H1 (cell line): ENCODE measurements around the gene P4HA1. TPM values are rescaled to one million over a fixed set of nuclear protein-coding genes. Genes with fewer than 3 reads are reported as not detected.

ENCODE experiments used
- CTCF ChIA-PET: fragments of 300-600 bp; sonication (Branson Sonifier 250); formaldehyde crosslinking; loops from one replicate; lab custom pipeline; 2021; ENCODE audit not compliant: partially characterized antibody; lab: Charles Lee
- POLR2A ChIA-PET: fragments of 300-600 bp; sonication (Branson Sonifier 250); formaldehyde crosslinking; loops from one replicate; lab custom pipeline; 2021; ENCODE audit warnings: inconsistent platforms; ENCODE audit not compliant: partially characterized antibody; lab: Charles Lee
- DNase-seq, 2 experiments: peaks; one replicate each; pipeline versions ENCODE4 v3.0.0 to v3.0.0-alpha.2; 2010 to 2022; ENCODE audit warnings: low spot score in 2 of 2, low read depth in 1 of 2, mixed read lengths in 1 of 2
- FAIRE-seq: peaks from 2 replicates; lab custom pipeline; 2011; peaks lifted over from hg19 to GRCh38; lab: Jason Lieb, UNC
- H2AFZ ChIP-seq: 2 replicates; pipeline ENCODE4 v1.8.1; 2012; ENCODE audit warnings: low read length, inconsistent platforms
- H2AK5ac ChIP-seq: 2 replicates; pipeline ENCODE4 v1.6.1; 2013; ENCODE audit warnings: low read depth, low read length
- H2BK120ac ChIP-seq: replicated peaks from 2 replicates; pipeline ENCODE3; 2013; ENCODE audit warnings: low read depth, low read length, inconsistent platforms
- H2BK12ac ChIP-seq: 2 replicates; pipeline ENCODE4 v1.6.1; 2013; ENCODE audit warnings: low read depth, low read length
- H2BK15ac ChIP-seq: 2 replicates; pipeline ENCODE4 v1.6.1; 2013; ENCODE audit warnings: low read length
- H2BK20ac ChIP-seq: 2 replicates; pipeline ENCODE4 v1.6.1; 2013; ENCODE audit warnings: low read length
- H2BK5ac ChIP-seq: 2 replicates; pipeline ENCODE4 v1.6.1; 2013; ENCODE audit warnings: low read depth, low read length
- H3K14ac ChIP-seq: 2 replicates; pipeline ENCODE4 v1.6.1; 2013; ENCODE audit warnings: inconsistent platforms; ENCODE audit not compliant: insufficient read length
- H3K18ac ChIP-seq: 2 replicates; pipeline ENCODE4 v1.6.1; 2013; ENCODE audit warnings: low read length; ENCODE audit errors: extremely low read depth
- H3K23ac ChIP-seq: 2 replicates; pipeline ENCODE4 v1.6.1; 2013; ENCODE audit warnings: inconsistent platforms; ENCODE audit not compliant: insufficient read length
- H3K23me2 ChIP-seq: 2 replicates; pipeline ENCODE4 v1.6.1; 2013; ENCODE audit warnings: low read depth, low read length
- H3K27ac ChIP-seq: 2 replicates; pipeline ENCODE4 v1.6.1; 2011; ENCODE audit warnings: low read depth, low read length, inconsistent platforms
- H3K27me3 ChIP-seq, 4 experiments: replicated peaks in 1 of 4; 1 replicate in 1 of 4; 2 replicates in 3 of 4; pipeline versions ENCODE4 v1.6.1 to v1.8.1; 2011 to 2013; ENCODE audit warnings: low read length in 3 of 4, mild to moderate bottlenecking in 3 of 4, inconsistent platforms in 2 of 4, mixed read lengths in 2 of 4, moderate library complexity in 1 of 4; ENCODE audit not compliant: control insufficient read depth in 3 of 4, insufficient read depth in 3 of 4; ENCODE audit errors: extremely low read depth in 1 of 4
- H3K36me3 ChIP-seq, 4 experiments: 2 replicates each; pipeline versions ENCODE4 v1.6.1 to v1.8.1; 2011 to 2013; ENCODE audit warnings: mild to moderate bottlenecking in 4 of 4, low read length in 3 of 4, moderate library complexity in 2 of 4, control low read depth in 1 of 4, inconsistent platforms in 1 of 4; ENCODE audit not compliant: insufficient read depth in 4 of 4, control insufficient read depth in 2 of 4
- H3K4ac ChIP-seq: replicated peaks from 2 replicates; pipeline ENCODE3; 2013; ENCODE audit warnings: low read length, low read depth, mixed read lengths, inconsistent platforms; ENCODE audit not compliant: insufficient read length
- H3K4me1 ChIP-seq, 4 experiments: replicated peaks in 1 of 4; 1 replicate in 1 of 4; 2 replicates in 3 of 4; pipeline versions ENCODE4 v1.6.1 to v1.8.1; 2011 to 2013; ENCODE audit warnings: low read length in 3 of 4, inconsistent platforms in 2 of 4, mixed read lengths in 1 of 4; ENCODE audit not compliant: insufficient read depth in 4 of 4, control insufficient read depth in 3 of 4
- H3K4me2 ChIP-seq, 2 experiments: 2 replicates each; pipeline versions ENCODE4 v1.6.1 to v1.8.1; 2011 to 2013; ENCODE audit warnings: low read depth in 2 of 2, low read length in 2 of 2, control low read depth in 1 of 2, inconsistent platforms in 1 of 2, mild to moderate bottlenecking in 1 of 2; ENCODE audit not compliant: insufficient read depth in 1 of 2
- H3K4me3 ChIP-seq, 4 experiments: fragments of 200-600, 300-600 bp in 1 of 4; sonication (generic), shearing (Covaris generic), sonication (Bioruptor Twin) in 1 of 4; 2 replicates each; pipeline versions ENCODE4 v1.5.1 to v1.8.1; 2011 to 2016; ENCODE audit warnings: low read length in 4 of 4, low read depth in 3 of 4, control low read depth in 2 of 4, inconsistent platforms in 2 of 4, mild to moderate bottlenecking in 2 of 4, mixed read lengths in 1 of 4, moderate library complexity in 1 of 4; ENCODE audit not compliant: insufficient read depth in 2 of 4; ENCODE audit errors: extremely low read depth in 1 of 4
- H3K56ac ChIP-seq: replicated peaks from 2 replicates; pipeline ENCODE3; 2013; ENCODE audit warnings: low read depth, mild to moderate bottlenecking, mixed read lengths, low read length, inconsistent platforms; ENCODE audit not compliant: insufficient read length
- H3K79me1 ChIP-seq: 2 replicates; pipeline ENCODE4 v1.6.1; 2013; ENCODE audit warnings: low read depth, low read length, control low read depth
- H3K79me2 ChIP-seq, 2 experiments: 2 replicates each; pipeline versions ENCODE4 v1.6.1 to v1.8.1; 2012 to 2013; ENCODE audit warnings: low read length in 2 of 2, mild to moderate bottlenecking in 2 of 2, inconsistent platforms in 1 of 2; ENCODE audit not compliant: insufficient read depth in 2 of 2, control insufficient read depth in 1 of 2
- H3K9ac ChIP-seq, 4 experiments: replicated peaks in 1 of 4; 1 replicate in 1 of 4; 2 replicates in 3 of 4; pipeline versions ENCODE4 v1.6.1 to v1.8.1; 2011 to 2013; ENCODE audit warnings: low read depth in 3 of 4, low read length in 3 of 4, control low read depth in 2 of 4, mild to moderate bottlenecking in 2 of 4, moderate library complexity in 2 of 4, inconsistent platforms in 1 of 4; ENCODE audit errors: extremely low read depth in 1 of 4
- H3K9me3 ChIP-seq, 2 experiments: 2 replicates each; pipeline versions ENCODE4 v1.6.1 to v1.8.1; 2012 to 2013; ENCODE audit warnings: mild to moderate bottlenecking in 2 of 2, moderate library complexity in 2 of 2, control low read depth in 1 of 2, inconsistent platforms in 1 of 2, low read depth in 1 of 2, low read length in 1 of 2, mixed read lengths in 1 of 2; ENCODE audit not compliant: insufficient read depth in 2 of 2
- H4K20me1 ChIP-seq, 2 experiments: replicated peaks in 1 of 2; 2 replicates each; pipeline versions ENCODE3 to v1.8.1; 2011 to 2013; ENCODE audit warnings: inconsistent platforms in 2 of 2, low read length in 2 of 2, mild to moderate bottlenecking in 1 of 2; ENCODE audit not compliant: insufficient read depth in 2 of 2, control insufficient read depth in 1 of 2
- H4K5ac ChIP-seq: 2 replicates; pipeline ENCODE4 v1.6.1; 2013; ENCODE audit warnings: low read length, low read depth, mixed read lengths, inconsistent platforms; ENCODE audit not compliant: insufficient read length
- H4K8ac ChIP-seq: 2 replicates; pipeline ENCODE4 v1.8.0; 2013; ENCODE audit warnings: mild to moderate bottlenecking, moderate library complexity, low read length, inconsistent platforms; ENCODE audit not compliant: insufficient read depth; ENCODE audit errors: extremely low read depth
- H4K91ac ChIP-seq: replicated peaks from 2 replicates; pipeline ENCODE3; 2013; ENCODE audit warnings: low read length, mixed read lengths, inconsistent platforms; ENCODE audit not compliant: insufficient read length
- ASH2L ChIP-seq: fragments of 200-600, 300-600 bp; sonication (generic); IDR thresholded peaks from one replicate; pipeline ENCODE4 v1.7.1; 2017; ENCODE audit warnings: low read length
- CBX8 ChIP-seq: fragments of 300-800, 300-1000 bp; sonication (generic); IDR thresholded peaks from 2 replicates; pipeline ENCODE4 v1.7.1; 2016; ENCODE audit warnings: low read depth, low read length, borderline replicate concordance
- WGBS, 2 experiments: shearing (Covaris generic) in 1 of 2; methylation state at CpG; one replicate each; pipeline versions ENCODE4 v1.1.6 to v1.1.7; 2013 to 2015; ENCODE audit warnings: low lambda C conversion rate in 2 of 2, mixed read lengths in 2 of 2, inconsistent platforms in 1 of 2, low coverage in 1 of 2, missing lambda C conversion rate in 1 of 2; ENCODE audit not compliant: insufficient replicate concordance in 2 of 2, insufficient coverage in 1 of 2, insufficient read length in 1 of 2; ENCODE audit errors: extremely low coverage in 1 of 2, missing lambda C conversion rate in 1 of 2; 5-methylcytosine and 5-hydroxymethylcytosine counted together
- polyA plus RNA-seq, 7 experiments: library from polyadenylated mRNA; depleted of rRNA in 3 of 7; stranded (reverse) in 5 of 7; unstranded in 2 of 7; fragments of >200 nt in 5 of 7; fragments of 200-250 nt in 2 of 7; gene quantifications; 1 replicate in 5 of 7; 2 replicates in 1 of 7; 4 replicates in 1 of 7; pipeline versions ENCODE4 v1.2.1 to v1.2.3, GENCODE V29; 2011 to 2013; ENCODE audit warnings: missing spikeins in 2 of 7, mixed read lengths in 2 of 7
- total RNA-seq: library from RNA; stranded (reverse); fragmentation: NEBNext Ultra II Directional; extraction: Animal tissue kit (Norgen Biotek cat#: 25700); gene quantifications from 2 replicates; pipeline ENCODE4 v1.2.1, GENCODE V29; 2021
- TF ChIP-seq, protein P1 (sequence below), 3 experiments: IDR thresholded peaks; 1 replicate in 2 of 3; 2 replicates in 1 of 3; pipeline versions ENCODE4 v1.5.1 to v1.6.1; 2011; ENCODE audit warnings: low read length in 3 of 3, mild to moderate bottlenecking in 3 of 3, inconsistent platforms in 2 of 3, low read depth in 1 of 3, moderate library complexity in 1 of 3; ENCODE audit not compliant: insufficient read depth in 1 of 3; ENCODE audit errors: control extremely low read depth in 1 of 3

Gene P4HA1
- total and polyA plus RNA-seq, 2 of the 8 experiments (the other 6 are each of a cell fraction or from before 2014, with no cell fraction given): 12.0 to 25.7 TPM

DNA sequence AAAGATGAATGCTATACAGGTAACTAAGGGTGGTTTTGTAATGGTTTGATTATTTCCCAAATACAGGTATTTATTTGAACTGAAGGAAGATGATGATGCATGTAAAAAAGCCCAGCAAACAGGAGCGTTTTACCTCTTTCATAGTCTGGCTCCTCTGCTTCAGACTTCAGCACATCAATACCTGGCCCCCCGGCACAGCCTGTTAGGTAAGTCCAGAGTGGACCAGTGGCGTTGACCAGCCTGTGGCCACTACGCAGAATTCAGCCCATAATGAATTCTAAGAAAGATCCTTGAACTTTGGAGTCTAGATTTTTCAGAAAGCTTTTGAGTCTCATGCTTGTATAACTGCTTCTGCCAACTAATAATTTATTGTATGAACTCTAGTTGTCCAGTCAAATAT is 23.3 kb upstream of the P4HA1 start:
- Histone ChIP-seq H3K79me2 (no peaks in the 10 kb centered on the region), H2AK5ac (no peak overlapping the region), H2BK120ac (no peak overlapping the region), H3K14ac (no peak overlapping the region), H3K23me2 (no peaks in the 10 kb centered on the region), H2BK15ac (no peak overlapping the region), H2BK20ac (no peak overlapping the region), H3K56ac (no peak overlapping the region), H2AFZ (no peak overlapping the region), H3K79me1 (no peaks in the 10 kb centered on the region), H3K18ac (no peak overlapping the region), H2BK12ac (no peak overlapping the region), H4K8ac (no peak overlapping the region), H3K4me3 (no peak overlapping the region), H3K23ac (no peak overlapping the region), H4K20me1 (no peaks in the 10 kb centered on the region), H3K9me3 (no peaks in the 10 kb centered on the region), H3K36me3 (0 out of 8 replicates have a peak, but pooled peaks cover 0 to 2% (median 0%) of the 10 kb centered on the region in 4 experiments), H3K4me1 (0 out of 7 replicates have a peak, but pooled peaks cover 0 to 3% (median under 1%) of the 10 kb centered on the region in 4 experiments), H3K27ac (no peak overlapping the region), H3K9ac (no peak overlapping the region), H2BK5ac (no peak overlapping the region), H4K91ac (no peak overlapping the region), H4K5ac (no peak overlapping the region), H3K27me3 (no peaks in the 10 kb centered on the region), H3K4me2 (no peak overlapping the region), H3K4ac (no peak overlapping the region)
- TF ChIP-seq, protein P1, sequence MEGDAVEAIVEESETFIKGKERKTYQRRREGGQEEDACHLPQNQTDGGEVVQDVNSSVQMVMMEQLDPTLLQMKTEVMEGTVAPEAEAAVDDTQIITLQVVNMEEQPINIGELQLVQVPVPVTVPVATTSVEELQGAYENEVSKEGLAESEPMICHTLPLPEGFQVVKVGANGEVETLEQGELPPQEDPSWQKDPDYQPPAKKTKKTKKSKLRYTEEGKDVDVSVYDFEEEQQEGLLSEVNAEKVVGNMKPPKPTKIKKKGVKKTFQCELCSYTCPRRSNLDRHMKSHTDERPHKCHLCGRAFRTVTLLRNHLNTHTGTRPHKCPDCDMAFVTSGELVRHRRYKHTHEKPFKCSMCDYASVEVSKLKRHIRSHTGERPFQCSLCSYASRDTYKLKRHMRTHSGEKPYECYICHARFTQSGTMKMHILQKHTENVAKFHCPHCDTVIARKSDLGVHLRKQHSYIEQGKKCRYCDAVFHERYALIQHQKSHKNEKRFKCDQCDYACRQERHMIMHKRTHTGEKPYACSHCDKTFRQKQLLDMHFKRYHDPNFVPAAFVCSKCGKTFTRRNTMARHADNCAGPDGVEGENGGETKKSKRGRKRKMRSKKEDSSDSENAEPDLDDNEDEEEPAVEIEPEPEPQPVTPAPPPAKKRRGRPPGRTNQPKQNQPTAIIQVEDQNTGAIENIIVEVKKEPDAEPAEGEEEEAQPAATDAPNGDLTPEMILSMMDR (IDR thresholded peaks at IDR 0.05; ENCODE audit: control extremely low read depth in 1 of 3, insufficient read depth in 1 of 3, low read depth in 1 of 3, low read length in 3 of 3): no peak
- TF ChIP-seq ASH2L (no peak), CBX8 (no peak)
- DNase-seq (no peak), FAIRE-seq (no peak)
- POLR2A ChIA-PET: interaction anchor here (1.2 kb wide), 1 partner anchor 11 kb away, joined by 3 read pairs; no protein-coding TSS in a partner anchor
- 95% methylated on average over 4 of the region's 4 CpGs; no CpG with 5 or more reads in 1 of the 2 experiments for WGBS, 2 experiments
- CTCF ChIA-PET: no interaction called here
